Retinal pigment epithelial cell (primary cell): Measurements from ENCODE around the gene CPED1.
A peak's percentile ranks its signal among the peaks of the same experiment; 100 is the strongest.

Experiments
- DNase-seq: peaks from one replicate; pipeline ENCODE4 v3.0.0-alpha.2; 2010; ENCODE audit warnings: low read depth
- H3K4me3 ChIP-seq: 2 replicates; pipeline ENCODE4 v1.5.1; 2011; ENCODE audit warnings: mild to moderate bottlenecking, low read length, control low read depth, moderate library complexity
- CTCF ChIP-seq: conservative IDR thresholded peaks from 2 replicates; pipeline ENCODE4 v1.5.1; 2011; ENCODE audit warnings: low read depth, low read length, control low read depth, inconsistent platforms

The CPED1 gene

GRCh38 chr7:120987280-120987679 is 1.2 kb upstream of the CPED1 start:
- no peak for DNase-seq

GRCh38 chr7:120987683-120988590 is 574 bp upstream of the CPED1 start:
- peak; percentile 56 for DNase-seq
- H3K4me3 ChIP-seq: peak overlapping the region; percentile 53
- TF ChIP-seq CTCF: peak; percentile 98

More at GRCh38 chr7:120987280-120987679, 1.2 kb upstream of the CPED1 start:
- no peak overlapping the region for H3K4me3 ChIP-seq
- TF ChIP-seq CTCF: no peak

GRCh38 chr7:120989257-120990220 is 1.0 kb downstream of the CPED1 start:
- DNase-seq: no peak
- TF ChIP-seq CTCF: no peak
- H3K4me3 ChIP-seq: peak overlapping the region; percentile 53

- no peak for TF ChIP-seq CTCF
- H3K4me3 ChIP-seq: no peak overlapping the region
- no peak for DNase-seq
Measured at GRCh38 chr7:120990468-120991118, 2.1 kb downstream of the CPED1 start.

- TF ChIP-seq CTCF: no peak
- H3K4me3 ChIP-seq: no peak overlapping the region
- DNase-seq: no peak
Measured at GRCh38 chr7:120991161-120991560, 2.6 kb downstream of the CPED1 start.

- TF ChIP-seq CTCF: no peak
- H3K4me3 ChIP-seq: no peak overlapping the region
- DNase-seq: no peak
Measured at GRCh38 chr7:120991581-120991980, 3.1 kb downstream of the CPED1 start.
